BLaER1 treated with 17β-estradiol and CSF1 and Interleukin-3, amounts not matched to agents 10 nM and 100 nM (cell line): Measurements from ENCODE around the gene CTSE.

Source experiments
- H3K27ac ChIP-seq, 11 experiments: shearing (Covaris generic); formaldehyde crosslinking; 2 replicates each; pipeline ENCODE4 v1.8.1; 2022
- H3K27me3 ChIP-seq, 11 experiments: shearing (Covaris generic); formaldehyde crosslinking; 2 replicates each; pipeline ENCODE4 v1.8.1; 2022
- H3K36me3 ChIP-seq, 11 experiments: shearing (Covaris generic); formaldehyde crosslinking; 2 replicates each; pipeline ENCODE4 v1.8.1; 2022
- H3K4me1 ChIP-seq, 10 experiments: shearing (Covaris generic); formaldehyde crosslinking; 2 replicates each; pipeline ENCODE4 v1.8.1; 2022
- H3K4me2 ChIP-seq, 11 experiments: shearing (Covaris generic); formaldehyde crosslinking; 2 replicates each; pipeline ENCODE4 v1.8.1; 2022
- H3K4me3 ChIP-seq, 10 experiments: shearing (Covaris generic); formaldehyde crosslinking; 2 replicates each; pipeline ENCODE4 v1.8.1; 2022
- H3K9ac ChIP-seq, 11 experiments: shearing (Covaris generic); formaldehyde crosslinking; 2 replicates each; pipeline ENCODE4 v1.8.1; 2022
- H3K9me3 ChIP-seq, 11 experiments: shearing (Covaris generic); formaldehyde crosslinking; replicated peaks in 1 of 11; 2 replicates each; pipeline ENCODE4 v1.8.1; 2022
- H4K20me1 ChIP-seq, 11 experiments: shearing (Covaris generic); formaldehyde crosslinking; 2 replicates each; pipeline ENCODE4 v1.8.1; 2022
- Cebpa-rat ChIP-seq, 11 experiments: shearing (Covaris generic); IDR thresholded peaks; 2 replicates each; pipeline ENCODE4 v1.8.1; 2022

CTSE gene

GRCh38 chr1:205985330-205986005 is 38.2 kb downstream of the CTSE start:
- no peak overlapping the region for H3K4me3 ChIP-seq
- H3K4me2 ChIP-seq: 0 out of 22 replicates have a peak overlapping the region, but pooled peaks of 1 of the 11 experiments have one; percentile 51
- TF ChIP-seq Cebpa-rat (IDR thresholded peaks at IDR 0.05): no peak
- peaks cover 0 to 85% (median 0%) of the 10 kb centered on the region in 11 experiments; a peak in 6 of 22 replicates for H3K36me3 ChIP-seq
- H3K4me1 ChIP-seq: peaks cover 33 to 70% (median 49%) of the 10 kb centered on the region in 10 experiments
- H3K27ac ChIP-seq: 0 out of 22 replicates have a peak overlapping the region, but pooled peaks of 1 of the 11 experiments have one; percentile 19
- H3K9ac ChIP-seq: 0 out of 22 replicates have a peak overlapping the region, but pooled peaks of 1 of the 11 experiments have one; percentile 12
- H4K20me1 ChIP-seq: peaks cover 0 to 47% (median 0%) of the 10 kb centered on the region in 11 experiments; a peak in 4 of 22 replicates
- H3K27me3 ChIP-seq: no peaks in the 10 kb centered on the region
- no peaks in the 10 kb centered on the region; a peak in 1 of 22 replicates for H3K9me3 ChIP-seq

DNA sequence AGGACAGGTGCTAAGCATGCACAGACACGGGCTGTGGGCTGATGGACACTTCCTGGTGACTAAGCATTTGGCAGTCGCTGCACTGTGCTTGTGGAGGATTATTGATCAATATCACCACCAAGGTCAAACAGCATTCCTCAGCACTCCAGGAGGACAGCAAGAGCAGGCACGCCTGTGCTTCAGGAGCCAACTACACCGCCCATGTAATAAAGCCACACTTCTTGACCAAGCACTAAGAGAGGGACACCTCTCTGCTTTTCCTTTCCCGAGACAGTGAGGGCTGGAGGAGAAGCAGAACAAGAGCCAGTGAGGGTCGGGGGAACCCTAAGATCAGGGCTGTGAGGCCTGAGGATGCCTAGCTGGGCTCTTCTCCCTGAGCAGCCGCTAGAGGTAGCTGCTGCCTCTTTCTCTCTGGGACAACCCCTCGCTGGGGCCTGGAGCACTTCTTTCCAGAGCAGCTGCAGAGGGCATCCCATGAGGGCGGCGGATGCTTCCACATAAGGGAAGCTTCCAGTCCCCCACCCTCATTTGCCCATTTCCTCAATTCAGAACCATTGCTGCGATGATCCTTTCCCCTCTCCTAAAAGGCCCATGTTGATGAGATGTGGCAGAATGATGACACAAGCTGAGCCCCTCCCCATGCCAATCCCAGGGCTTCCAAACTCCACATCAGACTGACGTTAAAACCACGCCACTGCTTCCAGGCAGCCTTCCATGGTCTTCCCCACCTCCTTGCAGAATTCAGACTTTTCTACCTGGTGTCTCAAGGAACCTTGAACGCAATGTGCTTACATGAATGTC is 39.6 kb downstream of the CTSE start:
- Histone ChIP-seq H4K20me1 (peaks cover 0 to 48% (median 0%) of the 10 kb centered on the region in 11 experiments; a peak in 4 of 22 replicates), H3K4me1 (peaks cover 39 to 70% (median 51%) of the 10 kb centered on the region in 10 experiments), H3K27me3 (no peaks in the 10 kb centered on the region), H3K36me3 (peaks cover 0 to 84% (median 0%) of the 10 kb centered on the region in 11 experiments; a peak in 6 of 22 replicates), H3K27ac (peak overlapping the region in 4 of 11 experiments; percentile 4 to 23 (median 15); a peak in 4 of 22 replicates), H3K9me3 (no peaks in the 10 kb centered on the region), H3K4me2 (peak overlapping the region in 10 of 11 experiments; percentile 9 to 53 (median 20); a peak in 16 of 22 replicates), H3K9ac (peak overlapping the region in 4 of 11 experiments; percentile 2 to 39 (median 14); a peak in 1 of 22 replicates), H3K4me3 (no peak overlapping the region)
- TF ChIP-seq Cebpa-rat (IDR thresholded peaks at IDR 0.05): no peak

DNA sequence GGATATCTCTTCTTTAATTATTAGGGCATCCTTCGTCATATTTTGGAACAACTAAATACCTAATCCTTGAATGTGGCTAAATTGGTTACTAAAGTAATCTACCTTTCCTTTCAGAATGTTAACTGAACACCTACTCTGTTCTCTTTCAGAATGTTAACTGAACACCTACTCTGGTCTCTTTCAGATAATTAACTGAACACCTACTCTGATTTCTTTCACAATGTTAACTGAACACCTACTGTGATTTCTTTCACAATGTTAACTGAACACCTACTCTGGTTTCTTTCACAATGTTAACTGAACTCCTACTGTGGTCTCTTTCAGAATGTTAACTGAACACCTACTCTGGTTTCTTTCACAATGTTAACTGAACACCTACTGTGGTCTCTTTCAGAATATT is 42.4 kb downstream of the CTSE start:
- no peaks in the 10 kb centered on the region for H3K27me3 ChIP-seq
- H4K20me1 ChIP-seq: peaks cover 0 to 51% (median 0%) of the 10 kb centered on the region in 11 experiments; a peak in 4 of 22 replicates
- peaks cover 27 to 62% (median 41%) of the 10 kb centered on the region in 10 experiments for H3K4me1 ChIP-seq
- H3K27ac ChIP-seq: no peak overlapping the region
- H3K36me3 ChIP-seq: peaks cover 0 to 69% (median 0%) of the 10 kb centered on the region in 11 experiments; a peak in 6 of 22 replicates
- H3K9me3 ChIP-seq: no peaks in the 10 kb centered on the region
- TF ChIP-seq Cebpa-rat (IDR thresholded peaks at IDR 0.05): no peak
- peak overlapping the region in 3 of 11 experiments; percentile 23 to 55 (median 30); a peak in 3 of 22 replicates for H3K4me2 ChIP-seq
- no peak overlapping the region for H3K4me3 ChIP-seq
- H3K9ac ChIP-seq: no peak overlapping the region

GRCh38 chr1:205980237-205980870 is 43.3 kb downstream of the CTSE start:
- no peaks in the 10 kb centered on the region for H3K27me3 ChIP-seq
- H3K27ac ChIP-seq: peak overlapping the region in 6 of 11 experiments; percentile 10 to 47 (median 32); a peak in 11 of 22 replicates
- H3K4me2 ChIP-seq: peak overlapping the region; percentile 9 to 74 (median 44)
- H3K36me3 ChIP-seq: peaks cover 0 to 60% (median 0%) of the 10 kb centered on the region in 11 experiments; a peak in 6 of 22 replicates
- H3K9ac ChIP-seq: peak overlapping the region in 1 of 11 experiments; percentile 11; a peak in 1 of 22 replicates
- H3K9me3 ChIP-seq: no peaks in the 10 kb centered on the region
- H3K4me3 ChIP-seq: no peak overlapping the region
- H3K4me1 ChIP-seq: peaks cover 35 to 64% (median 46%) of the 10 kb centered on the region in 10 experiments
- no peak for TF ChIP-seq Cebpa-rat (IDR thresholded peaks at IDR 0.05)
- H4K20me1 ChIP-seq: peaks cover 0 to 46% (median 0%) of the 10 kb centered on the region in 11 experiments; a peak in 3 of 22 replicates

DNA sequence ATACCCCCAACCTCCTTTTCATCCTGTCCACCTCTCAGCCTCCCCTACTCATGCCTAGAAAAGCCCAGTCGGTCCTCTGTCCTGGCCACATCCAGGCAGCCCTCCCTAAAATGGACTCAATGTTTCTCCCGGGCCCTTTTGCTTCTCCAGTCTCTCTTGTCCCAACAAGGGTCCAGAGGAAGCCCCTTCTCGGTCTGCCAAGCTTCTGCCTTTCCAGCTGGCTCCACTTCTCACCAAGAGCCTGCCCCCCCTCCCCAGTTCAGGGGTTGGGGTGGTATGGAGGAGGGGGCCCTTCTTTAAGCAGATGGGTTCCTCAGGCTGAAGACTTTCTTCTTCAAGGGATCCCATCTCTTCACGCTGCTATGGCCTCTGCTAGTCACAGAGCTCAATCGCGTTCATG is 44.4 kb downstream of the CTSE start:
- H3K4me2 ChIP-seq: peak overlapping the region in 7 of 11 experiments; percentile 5 to 74 (median 51); a peak in 9 of 22 replicates
- H3K36me3 ChIP-seq: peaks cover 0 to 50% (median 0%) of the 10 kb centered on the region in 11 experiments; a peak in 6 of 22 replicates
- no peaks in the 10 kb centered on the region for H3K9me3 ChIP-seq
- H3K4me1 ChIP-seq: peaks cover 31 to 56% (median 42%) of the 10 kb centered on the region in 10 experiments
- peak overlapping the region in 6 of 11 experiments; percentile 19 to 47 (median 29); a peak in 7 of 22 replicates for H3K27ac ChIP-seq
- H3K27me3 ChIP-seq: no peaks in the 10 kb centered on the region
- H3K4me3 ChIP-seq: no peak overlapping the region
- no peak for TF ChIP-seq Cebpa-rat (IDR thresholded peaks at IDR 0.05)
- H3K9ac ChIP-seq: 0 out of 22 replicates have a peak overlapping the region, but pooled peaks of 3 of the 11 experiments have one; percentile 4 to 19 (median 16)
- H4K20me1 ChIP-seq: peaks cover 0 to 38% (median 0%) of the 10 kb centered on the region in 11 experiments; a peak in 3 of 22 replicates

GRCh38 chr1:205978676-205979075 is 45.0 kb downstream of the CTSE start:
- Histone ChIP-seq H3K9ac (no peak overlapping the region; a peak in 1 of 22 replicates), H3K9me3 (no peaks in the 10 kb centered on the region), H3K36me3 (peaks cover 0 to 45% (median 0%) of the 10 kb centered on the region in 11 experiments; a peak in 6 of 22 replicates), H3K4me1 (peaks cover 25 to 49% (median 36%) of the 10 kb centered on the region in 10 experiments), H3K4me2 (no peak overlapping the region; a peak in 1 of 22 replicates), H3K27me3 (no peaks in the 10 kb centered on the region), H3K27ac (peak overlapping the region in 4 of 11 experiments; percentile 25 to 47 (median 32); a peak in 5 of 22 replicates), H4K20me1 (peaks cover 0 to 33% (median 0%) of the 10 kb centered on the region in 11 experiments; a peak in 3 of 22 replicates), H3K4me3 (no peak overlapping the region)
- no peak for TF ChIP-seq Cebpa-rat (IDR thresholded peaks at IDR 0.05)

DNA sequence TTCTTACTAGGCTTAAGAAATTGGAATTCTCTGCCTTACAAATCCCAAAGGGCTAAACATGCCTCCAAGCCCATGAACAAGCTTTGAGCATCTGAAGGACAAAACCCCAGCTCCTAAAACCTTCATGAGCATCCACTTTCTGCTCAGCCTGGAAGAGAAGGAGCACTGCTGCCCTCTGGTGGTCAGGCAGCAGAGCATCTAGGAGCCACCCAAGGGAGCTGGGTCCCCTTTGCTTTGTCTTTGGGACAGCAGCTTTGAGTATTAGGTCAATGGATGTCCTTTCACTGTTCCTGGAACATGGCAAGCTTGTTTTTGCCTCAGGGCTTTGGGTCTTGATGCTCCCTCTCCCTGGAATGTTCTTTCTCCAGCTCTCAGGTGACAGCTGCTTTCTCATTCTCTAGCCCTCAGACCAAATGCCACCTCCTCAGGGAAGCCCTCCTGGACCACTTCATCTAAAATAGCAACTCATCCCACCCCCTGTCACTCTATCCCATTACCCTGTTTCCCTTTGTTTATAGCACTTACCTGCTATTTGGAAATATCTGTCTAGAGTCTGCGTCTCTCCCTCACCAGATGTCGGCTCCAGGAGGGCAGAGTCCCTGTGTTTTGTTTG is 46.2 kb downstream of the CTSE start:
- peaks cover 0 to 27% (median 0%) of the 10 kb centered on the region in 11 experiments; a peak in 3 of 22 replicates for H4K20me1 ChIP-seq
- no peak for TF ChIP-seq Cebpa-rat (IDR thresholded peaks at IDR 0.05)
- H3K9ac ChIP-seq: 0 out of 22 replicates have a peak overlapping the region, but pooled peaks of 2 of the 11 experiments have one; percentile 0 to 53
- H3K27me3 ChIP-seq: no peaks in the 10 kb centered on the region
- no peak overlapping the region for H3K4me3 ChIP-seq
- H3K36me3 ChIP-seq: peaks cover 0 to 34% (median 0%) of the 10 kb centered on the region in 11 experiments; a peak in 6 of 22 replicates
- H3K4me2 ChIP-seq: peak overlapping the region in 9 of 11 experiments; percentile 35 to 73 (median 53); a peak in 13 of 22 replicates
- H3K4me1 ChIP-seq: peaks cover 23 to 45% (median 36%) of the 10 kb centered on the region in 10 experiments
- no peaks in the 10 kb centered on the region for H3K9me3 ChIP-seq
- H3K27ac ChIP-seq: peak overlapping the region in 2 of 11 experiments; percentile 18 to 28; a peak in 1 of 22 replicates
